Measurements from ENCODE around the gene LRTM1. TPM values are rescaled to one million over a fixed set of nuclear protein-coding genes. Genes with fewer than 3 reads are reported as not detected.

The LRTM1 gene
- polyA plus RNA-seq, 3 donors, result not detected

DNA sequence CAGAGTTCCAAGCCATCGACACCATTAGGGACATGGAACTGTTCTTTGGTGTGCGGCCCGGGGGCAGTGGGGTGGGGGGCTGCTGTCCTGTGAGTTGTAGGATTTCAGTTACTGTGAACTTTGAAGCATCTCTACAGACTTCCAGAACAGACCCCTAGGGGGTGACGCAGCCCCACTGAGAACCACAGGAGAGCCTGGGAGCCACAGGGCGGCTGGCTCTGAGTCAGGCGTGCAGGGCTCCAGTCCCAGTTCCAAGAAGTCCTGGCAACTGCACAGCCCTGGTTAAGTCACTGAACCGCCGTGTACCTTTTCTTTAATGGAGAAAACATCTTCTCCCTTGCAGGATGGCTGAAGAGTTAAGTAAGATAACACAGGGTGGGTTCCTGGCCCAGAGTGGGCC lies 23.5 kb upstream of the LRTM1 start:
- H3K4me2 ChIP-seq (replicated peaks; ENCODE audit: extremely low read depth, low read length, poor library complexity, severe bottlenecking), result no peak overlapping the region
- no peak overlapping the region for H2AFZ ChIP-seq (ENCODE audit: insufficient read depth, low read depth, low read length, poor library complexity, severe bottlenecking)

DNA sequence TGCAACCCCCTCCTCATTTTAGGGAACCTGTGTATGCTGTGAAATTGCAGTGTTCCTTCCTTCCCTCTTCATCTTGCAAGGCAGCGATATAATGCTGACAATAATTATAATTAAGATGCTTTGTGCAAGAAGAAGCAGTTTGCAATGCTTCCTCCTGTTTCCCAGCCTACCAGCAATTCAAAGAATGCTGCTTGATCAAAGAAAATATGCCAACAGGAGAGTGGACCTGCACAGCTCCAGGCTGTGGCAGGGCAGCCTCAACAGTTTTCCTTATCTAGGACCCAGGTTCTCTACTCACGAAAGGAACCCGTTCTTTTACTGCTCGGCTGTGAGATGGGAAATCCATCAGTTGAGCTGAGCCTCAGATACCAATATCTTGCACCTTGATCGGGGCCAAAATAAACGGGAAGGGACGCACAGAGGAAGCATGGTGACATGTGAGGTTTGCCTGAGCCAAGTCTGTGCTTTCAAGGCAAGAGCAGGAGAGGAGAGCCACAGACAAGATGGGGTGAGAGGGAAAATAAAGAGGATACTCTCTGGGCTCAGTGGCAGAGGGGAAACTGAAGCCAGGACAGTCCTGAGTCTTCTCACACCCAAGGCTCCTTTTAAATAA lies 22.6 kb upstream of the LRTM1 start:
- H3K36me3 ChIP-seq (replicated peaks in 1 of 2; ENCODE audit: control insufficient read depth in 1 of 2, insufficient read depth in 2 of 2, low read length in 2 of 2), result no peaks in the 10 kb centered on the region
- H3K27me3 ChIP-seq (ENCODE audit: control insufficient read depth in 2 of 2, insufficient read depth in 2 of 2, low read length in 2 of 2), result no peaks in the 10 kb centered on the region
- intact Hi-C loops (cut with micrococcal nuclease), result loop anchor here in 1 of 2 donors (5.0 kb wide), 1 partner anchor 232 kb away; no protein-coding TSS in a partner anchor

More for the DNA sequence above, 23.5 kb upstream of the LRTM1 start:
- Mint-ChIP-seq H3K27me3 (ENCODE audit: low read depth in 3 of 3) (peaks cover 0 to 5% (median 5%) of the 10 kb centered on the region in 3 donors), H3K9me3 (peaks cover 0 to 2% (median 0%) of the 10 kb centered on the region in 7 donors), H3K36me3 (no peaks in the 10 kb centered on the region), H3K4me1 (peaks cover 6% of the 10 kb centered on the region), H3K4me3 (no peak overlapping the region), H3K27ac (peak overlapping the region in 1 of 7 donors; percentile 48)
- intact Hi-C loops (cut with micrococcal nuclease), result loop anchor here in 1 of 2 donors (5.0 kb wide), 1 partner anchor 231 kb away; no protein-coding TSS in a partner anchor
- peak; percentile 42 to 61 (median 57) for DNase-seq
- H3K9ac ChIP-seq (ENCODE audit: insufficient read depth, low read length, poor library complexity, severe bottlenecking), result no peak overlapping the region
- TF ChIP-seq, protein P1, sequence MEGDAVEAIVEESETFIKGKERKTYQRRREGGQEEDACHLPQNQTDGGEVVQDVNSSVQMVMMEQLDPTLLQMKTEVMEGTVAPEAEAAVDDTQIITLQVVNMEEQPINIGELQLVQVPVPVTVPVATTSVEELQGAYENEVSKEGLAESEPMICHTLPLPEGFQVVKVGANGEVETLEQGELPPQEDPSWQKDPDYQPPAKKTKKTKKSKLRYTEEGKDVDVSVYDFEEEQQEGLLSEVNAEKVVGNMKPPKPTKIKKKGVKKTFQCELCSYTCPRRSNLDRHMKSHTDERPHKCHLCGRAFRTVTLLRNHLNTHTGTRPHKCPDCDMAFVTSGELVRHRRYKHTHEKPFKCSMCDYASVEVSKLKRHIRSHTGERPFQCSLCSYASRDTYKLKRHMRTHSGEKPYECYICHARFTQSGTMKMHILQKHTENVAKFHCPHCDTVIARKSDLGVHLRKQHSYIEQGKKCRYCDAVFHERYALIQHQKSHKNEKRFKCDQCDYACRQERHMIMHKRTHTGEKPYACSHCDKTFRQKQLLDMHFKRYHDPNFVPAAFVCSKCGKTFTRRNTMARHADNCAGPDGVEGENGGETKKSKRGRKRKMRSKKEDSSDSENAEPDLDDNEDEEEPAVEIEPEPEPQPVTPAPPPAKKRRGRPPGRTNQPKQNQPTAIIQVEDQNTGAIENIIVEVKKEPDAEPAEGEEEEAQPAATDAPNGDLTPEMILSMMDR (IDR thresholded peaks at IDR 0.05), result peak; percentile 73
- no peaks in the 10 kb centered on the region for H3K4me1 ChIP-seq (ENCODE audit: control insufficient read depth in 1 of 2, insufficient read depth in 2 of 2, low read length in 2 of 2)
- no peaks in the 10 kb centered on the region for H3K27me3 ChIP-seq (ENCODE audit: control insufficient read depth in 2 of 2, insufficient read depth in 2 of 2, low read length in 2 of 2)
- no peaks in the 10 kb centered on the region for H3K79me2 ChIP-seq (ENCODE audit: insufficient read depth, low read length)
- no peaks in the 10 kb centered on the region for H3K9me3 ChIP-seq (replicated peaks in 1 of 2; ENCODE audit: control insufficient read depth in 1 of 2, insufficient read depth in 1 of 2, low read length in 2 of 2)
- 82% methylated on average over 5 of the region's 8 CpGs for WGBS (ENCODE audit: insufficient coverage)
- H3K4me3 ChIP-seq (replicated peaks in 1 of 3; ENCODE audit: low read depth in 2 of 3, low read length in 3 of 3), result no peak overlapping the region
- no peaks in the 10 kb centered on the region for H4K20me1 ChIP-seq (ENCODE audit: insufficient read depth, low read length)
- H3K36me3 ChIP-seq (replicated peaks in 1 of 2; ENCODE audit: control insufficient read depth in 1 of 2, insufficient read depth in 2 of 2, low read length in 2 of 2), result no peaks in the 10 kb centered on the region
- H3K27ac ChIP-seq (ENCODE audit: low read depth in 1 of 2, low read length in 2 of 2), result no peak overlapping the region

More for the DNA sequence above, 22.6 kb upstream of the LRTM1 start:
- no peak overlapping the region for H3K4me2 ChIP-seq (replicated peaks; ENCODE audit: extremely low read depth, low read length, poor library complexity, severe bottlenecking)
- H3K27ac ChIP-seq (ENCODE audit: low read depth in 1 of 2, low read length in 2 of 2), result no peak overlapping the region
- Mint-ChIP-seq H3K27ac (no peak overlapping the region), H3K9me3 (peaks cover 0 to 2% (median 0%) of the 10 kb centered on the region in 7 donors), H3K4me1 (peaks cover 6% of the 10 kb centered on the region), H3K27me3 (ENCODE audit: low read depth in 3 of 3) (peaks cover 0 to 10% (median 9%) of the 10 kb centered on the region in 3 donors), H3K36me3 (no peaks in the 10 kb centered on the region), H3K4me3 (no peak overlapping the region)
- no peaks in the 10 kb centered on the region for H3K9me3 ChIP-seq (replicated peaks in 1 of 2; ENCODE audit: control insufficient read depth in 1 of 2, insufficient read depth in 1 of 2, low read length in 2 of 2)
- no peaks in the 10 kb centered on the region for H3K4me1 ChIP-seq (ENCODE audit: control insufficient read depth in 1 of 2, insufficient read depth in 2 of 2, low read length in 2 of 2)
- no peak for DNase-seq
- H3K4me3 ChIP-seq (replicated peaks in 1 of 3; ENCODE audit: low read depth in 2 of 3, low read length in 3 of 3), result no peak overlapping the region
- H4K20me1 ChIP-seq (ENCODE audit: insufficient read depth, low read length), result no peaks in the 10 kb centered on the region
- WGBS (ENCODE audit: insufficient coverage), result 29% methylated on average over 6 of the region's 7 CpGs
- no peaks in the 10 kb centered on the region for H3K79me2 ChIP-seq (ENCODE audit: insufficient read depth, low read length)
- TF ChIP-seq, protein P1 (IDR thresholded peaks at IDR 0.05), result no peak
- no peak overlapping the region for H3K9ac ChIP-seq (ENCODE audit: insufficient read depth, low read length, poor library complexity, severe bottlenecking)
- no peak overlapping the region for H2AFZ ChIP-seq (ENCODE audit: insufficient read depth, low read depth, low read length, poor library complexity, severe bottlenecking)

All from CD14-positive monocyte (primary cell).